Measurements from ENCODE around the gene WWOX. TPM values are rescaled to one million over a fixed set of nuclear protein-coding genes. Genes with fewer than 3 reads are reported as not detected.
A peak's percentile ranks its signal among the peaks of the same experiment; 100 is the strongest.

Gene WWOX
- total and polyA plus RNA-seq, 2 of the 13 experiments (the other 11 are each of a cell fraction or from before 2014, with no cell fraction given) = 9.1 to 37.4 TPM

GRCh38 chr16:78460428-78460827 is 361.0 kb downstream of the WWOX start (continued):
- TF ChIP-seq SMAD9 (CRISPR knock-in tag; IDR thresholded peaks at IDR 0.05) (no peak), PITX1 (CRISPR knock-in tag; IDR thresholded peaks at IDR 0.05) (no peak), TEAD3 (CRISPR knock-in tag; optimal IDR thresholded peaks at IDR 0.05; ENCODE audit: borderline replicate concordance) (peak; percentile 64), ZNF441 (CRISPR knock-in tag; IDR thresholded peaks at IDR 0.05; ENCODE audit: borderline replicate concordance) (peak; percentile 51; the same call in 1 of the 2 replicates), WIZ (CRISPR knock-in tag; IDR thresholded peaks at IDR 0.05) (0 out of 2 replicates have a peak, but pooled peaks have one; percentile 65), ZNF484 (CRISPR knock-in tag; IDR thresholded peaks at IDR 0.05; ENCODE audit: borderline replicate concordance, low read depth) (no peak), ZSCAN31 (CRISPR knock-in tag; IDR thresholded peaks at IDR 0.05; ENCODE audit: low read depth) (no peak), ZKSCAN5 (CRISPR knock-in tag; IDR thresholded peaks at IDR 0.05) (no peak), TAF15 (IDR thresholded peaks at IDR 0.05; ENCODE audit: low read depth, low read length, poor library complexity, severe bottlenecking) (no peak), GLI4 (CRISPR knock-in tag; IDR thresholded peaks at IDR 0.05; ENCODE audit: borderline replicate concordance) (peak; percentile 30; the same call in 1 of the 2 replicates), KIAA2018 (CRISPR knock-in tag; IDR thresholded peaks at IDR 0.05; ENCODE audit: borderline replicate concordance) (no peak), ZNF782 (CRISPR knock-in tag; IDR thresholded peaks at IDR 0.05; ENCODE audit: borderline replicate concordance) (no peak), RARA (CRISPR knock-in tag; IDR thresholded peaks at IDR 0.05) (peak; percentile 58)
- TF ChIP-seq, protein P1, sequence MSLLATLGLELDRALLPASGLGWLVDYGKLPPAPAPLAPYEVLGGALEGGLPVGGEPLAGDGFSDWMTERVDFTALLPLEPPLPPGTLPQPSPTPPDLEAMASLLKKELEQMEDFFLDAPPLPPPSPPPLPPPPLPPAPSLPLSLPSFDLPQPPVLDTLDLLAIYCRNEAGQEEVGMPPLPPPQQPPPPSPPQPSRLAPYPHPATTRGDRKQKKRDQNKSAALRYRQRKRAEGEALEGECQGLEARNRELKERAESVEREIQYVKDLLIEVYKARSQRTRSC (CRISPR knock-in tag; IDR thresholded peaks at IDR 0.05; ENCODE audit: low read depth) = no peak
- TF ChIP-seq, protein P2, sequence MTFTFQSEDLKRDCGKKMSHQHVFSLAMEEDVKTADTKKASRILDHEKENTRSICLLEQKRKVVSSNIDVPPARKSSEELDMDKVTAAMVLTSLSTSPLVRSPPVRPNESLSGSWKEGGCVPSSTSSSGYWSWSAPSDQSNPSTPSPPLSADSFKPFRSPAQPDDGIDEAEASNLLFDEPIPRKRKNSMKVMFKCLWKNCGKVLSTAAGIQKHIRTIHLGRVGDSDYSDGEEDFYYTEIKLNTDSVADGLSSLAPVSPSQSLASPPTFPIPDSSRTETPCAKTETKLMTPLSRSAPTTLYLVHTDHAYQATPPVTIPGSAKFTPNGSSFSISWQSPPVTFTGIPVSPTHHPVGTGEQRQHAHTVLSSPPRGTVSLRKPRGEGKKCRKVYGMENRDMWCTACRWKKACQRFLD (CRISPR knock-in tag; IDR thresholded peaks at IDR 0.05; ENCODE audit: borderline replicate concordance) = no peak
- TF ChIP-seq, protein P3, sequence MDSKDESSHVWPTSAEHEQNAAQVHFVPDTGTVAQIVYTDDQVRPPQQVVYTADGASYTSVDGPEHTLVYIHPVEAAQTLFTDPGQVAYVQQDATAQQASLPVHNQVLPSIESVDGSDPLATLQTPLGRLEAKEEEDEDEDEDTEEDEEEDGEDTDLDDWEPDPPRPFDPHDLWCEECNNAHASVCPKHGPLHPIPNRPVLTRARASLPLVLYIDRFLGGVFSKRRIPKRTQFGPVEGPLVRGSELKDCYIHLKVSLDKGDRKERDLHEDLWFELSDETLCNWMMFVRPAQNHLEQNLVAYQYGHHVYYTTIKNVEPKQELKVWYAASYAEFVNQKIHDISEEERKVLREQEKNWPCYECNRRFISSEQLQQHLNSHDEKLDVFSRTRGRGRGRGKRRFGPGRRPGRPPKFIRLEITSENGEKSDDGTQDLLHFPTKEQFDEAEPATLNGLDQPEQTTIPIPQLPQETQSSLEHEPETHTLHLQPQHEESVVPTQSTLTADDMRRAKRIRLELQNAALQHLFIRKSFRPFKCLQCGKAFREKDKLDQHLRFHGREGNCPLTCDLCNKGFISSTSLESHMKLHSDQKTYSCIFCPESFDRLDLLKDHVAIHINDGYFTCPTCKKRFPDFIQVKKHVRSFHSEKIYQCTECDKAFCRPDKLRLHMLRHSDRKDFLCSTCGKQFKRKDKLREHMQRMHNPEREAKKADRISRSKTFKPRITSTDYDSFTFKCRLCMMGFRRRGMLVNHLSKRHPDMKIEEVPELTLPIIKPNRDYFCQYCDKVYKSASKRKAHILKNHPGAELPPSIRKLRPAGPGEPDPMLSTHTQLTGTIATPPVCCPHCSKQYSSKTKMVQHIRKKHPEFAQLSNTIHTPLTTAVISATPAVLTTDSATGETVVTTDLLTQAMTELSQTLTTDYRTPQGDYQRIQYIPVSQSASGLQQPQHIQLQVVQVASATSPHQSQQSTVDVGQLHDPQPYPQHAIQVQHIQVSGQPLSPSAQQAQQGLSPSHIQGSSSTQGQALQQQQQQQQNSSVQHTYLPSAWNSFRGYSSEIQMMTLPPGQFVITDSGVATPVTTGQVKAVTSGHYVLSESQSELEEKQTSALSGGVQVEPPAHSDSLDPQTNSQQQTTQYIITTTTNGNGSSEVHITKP (CRISPR knock-in tag; IDR thresholded peaks at IDR 0.05; ENCODE audit: low read depth) = no peak
